ENCODE results near the gene PIP5K1B.

- TF ChIP-seq CTCF (IDR thresholded peaks at IDR 0.05; ENCODE audit: low read depth, low read length, poor library complexity, severe bottlenecking) (no peak), EZH2phosphoT487 (IDR thresholded peaks at IDR 0.05; ENCODE audit: borderline replicate concordance, low read length) (no peak)
These were observed 103.4 kb downstream of the PIP5K1B start for GRCh38 chr9:68808338-68808890.
